ENCODE results near the gene CISTR. TPM values are rescaled to one million over a fixed set of nuclear protein-coding genes. Genes with fewer than 3 reads are reported as not detected.
A peak's percentile ranks its signal among the peaks of the same experiment; 100 is the strongest.

Gene CISTR
- total and polyA plus RNA-seq, 2 donors (not counting 1 experiment from before 2014, with no cell fraction given): not detected

GRCh38 chr12:53744130-53744441 is 7.7 kb downstream of the CISTR start:
- Histone ChIP-seq H3K36me3 (ENCODE audit: control insufficient read depth, insufficient read depth, low read length) (no peaks in the 10 kb centered on the region), H3K4me3 (replicated peaks in 1 of 4; ENCODE audit: control extremely low read depth in 1 of 4, insufficient read depth in 1 of 4, low read depth in 3 of 4, low read length in 4 of 4) (no peak overlapping the region), H3K9ac (ENCODE audit: insufficient read depth, low read length) (no peak overlapping the region), H3K27ac (ENCODE audit: insufficient read depth, low read length) (no peak overlapping the region), H3K4me2 (ENCODE audit: extremely low read depth, insufficient read depth, low read length) (no peak overlapping the region), H3K9me3 (ENCODE audit: control insufficient read depth, insufficient read depth, low read depth, low read length) (no peaks in the 10 kb centered on the region), H3K4me1 (ENCODE audit: control insufficient read depth, extremely low read depth, insufficient read depth, low read length) (peaks cover 2% of the 10 kb centered on the region), H3K27me3 (ENCODE audit: control insufficient read depth, insufficient read depth, low read length) (peaks cover 49% of the 10 kb centered on the region), H4K20me1 (ENCODE audit: control insufficient read depth, extremely low read depth, insufficient read depth, low read length) (no peaks in the 10 kb centered on the region), H2AFZ (ENCODE audit: low read length) (no peak overlapping the region), H3K79me2 (ENCODE audit: control insufficient read depth, insufficient read depth, low read length) (no peaks in the 10 kb centered on the region)
- TF ChIP-seq CTCF (conservative IDR thresholded peaks at IDR 0.05 in 1 of 2, IDR thresholded peaks at IDR 0.05 in 1 of 2; ENCODE audit: low read depth in 1 of 2, low read length in 2 of 2) (no peak), EZH2 (IDR thresholded peaks at IDR 0.05; ENCODE audit: low read length, missing control alignments) (no peak)
- no peak for DNase-seq (ENCODE audit: low read depth in 2 of 2)

GRCh38 chr12:53743266-53744129 is 8.3 kb downstream of the CISTR start:
- TF ChIP-seq EZH2 (IDR thresholded peaks at IDR 0.05; ENCODE audit: low read length, missing control alignments): no peak
- peak; percentile 92 to 93 for TF ChIP-seq CTCF (conservative IDR thresholded peaks at IDR 0.05 in 1 of 2, IDR thresholded peaks at IDR 0.05 in 1 of 2; ENCODE audit: low read depth in 1 of 2, low read length in 2 of 2)
- no peak overlapping the region for H3K27ac ChIP-seq (ENCODE audit: insufficient read depth, low read length)

GRCh38 chr12:53740130-53740491 is 11.7 kb downstream of the CISTR start:
- Histone ChIP-seq H3K9ac (ENCODE audit: insufficient read depth, low read length) (no peak overlapping the region), H3K9me3 (ENCODE audit: control insufficient read depth, insufficient read depth, low read depth, low read length) (no peaks in the 10 kb centered on the region), H3K36me3 (ENCODE audit: control insufficient read depth, insufficient read depth, low read length) (no peaks in the 10 kb centered on the region), H3K27me3 (ENCODE audit: control insufficient read depth, insufficient read depth, low read length) (peaks cover 58% of the 10 kb centered on the region), H3K27ac (ENCODE audit: insufficient read depth, low read length) (no peak overlapping the region), H3K4me3 (replicated peaks in 1 of 4; ENCODE audit: control extremely low read depth in 1 of 4, insufficient read depth in 1 of 4, low read depth in 3 of 4, low read length in 4 of 4) (no peak overlapping the region), H3K79me2 (ENCODE audit: control insufficient read depth, insufficient read depth, low read length) (no peaks in the 10 kb centered on the region), H2AFZ (ENCODE audit: low read length) (no peak overlapping the region), H3K4me1 (ENCODE audit: control insufficient read depth, extremely low read depth, insufficient read depth, low read length) (peaks cover 2% of the 10 kb centered on the region), H3K4me2 (ENCODE audit: extremely low read depth, insufficient read depth, low read length) (no peak overlapping the region), H4K20me1 (ENCODE audit: control insufficient read depth, extremely low read depth, insufficient read depth, low read length) (no peaks in the 10 kb centered on the region)
- no peak for DNase-seq (ENCODE audit: low read depth in 2 of 2)
- TF ChIP-seq CTCF (conservative IDR thresholded peaks at IDR 0.05 in 1 of 2, IDR thresholded peaks at IDR 0.05 in 1 of 2; ENCODE audit: low read depth in 1 of 2, low read length in 2 of 2) (no peak), EZH2 (IDR thresholded peaks at IDR 0.05; ENCODE audit: low read length, missing control alignments) (peak; percentile 76)

More at GRCh38 chr12:53743266-53744129, 8.3 kb downstream of the CISTR start:
- no peaks in the 10 kb centered on the region for H4K20me1 ChIP-seq (ENCODE audit: control insufficient read depth, extremely low read depth, insufficient read depth, low read length)
- no peaks in the 10 kb centered on the region for H3K36me3 ChIP-seq (ENCODE audit: control insufficient read depth, insufficient read depth, low read length)
- peaks cover 50% of the 10 kb centered on the region for H3K27me3 ChIP-seq (ENCODE audit: control insufficient read depth, insufficient read depth, low read length)
- peaks cover 2% of the 10 kb centered on the region for H3K4me1 ChIP-seq (ENCODE audit: control insufficient read depth, extremely low read depth, insufficient read depth, low read length)
- DNase-seq (ENCODE audit: low read depth in 2 of 2): peak; percentile 32 to 52
- H3K79me2 ChIP-seq (ENCODE audit: control insufficient read depth, insufficient read depth, low read length): no peaks in the 10 kb centered on the region
- no peak overlapping the region for H2AFZ ChIP-seq (ENCODE audit: low read length)
- H3K9ac ChIP-seq (ENCODE audit: insufficient read depth, low read length): no peak overlapping the region
- H3K9me3 ChIP-seq (ENCODE audit: control insufficient read depth, insufficient read depth, low read depth, low read length): no peaks in the 10 kb centered on the region
- no peak overlapping the region for H3K4me3 ChIP-seq (replicated peaks in 1 of 4; ENCODE audit: control extremely low read depth in 1 of 4, insufficient read depth in 1 of 4, low read depth in 3 of 4, low read length in 4 of 4)
- H3K4me2 ChIP-seq (ENCODE audit: extremely low read depth, insufficient read depth, low read length): no peak overlapping the region

Measured in fibroblast of lung (primary cell).